ENCODE measurements around the gene RAB27A. TPM values are rescaled to one million over a fixed set of nuclear protein-coding genes. Genes with fewer than 3 reads are reported as not detected.

The RAB27A gene
- total RNA-seq, 1 experiment from 2014 or later = 4.7 TPM

- Mint-ChIP-seq H3K27ac (no peak overlapping the region), H3K27me3 (ENCODE audit: low read depth) (no peaks in the 10 kb centered on the region), H3K4me1 (peaks cover 4% of the 10 kb centered on the region; the same call in 1 of the 2 replicates), H3K9me3 (no peaks in the 10 kb centered on the region), H3K36me3 (no peaks in the 10 kb centered on the region), H3K4me3 (no peak overlapping the region)
- no peak for TF ChIP-seq CBFB (CRISPR knock-in tag; IDR thresholded peaks at IDR 0.05; ENCODE audit: low read depth)
- no peak for ATAC-seq
- ChIA-PET CTCF (interaction anchor here (0.7 kb wide), 1 partner anchor 171 kb away, joined by 4 read pairs; the partner anchor contains the start of genes CCPG1 and PIERCE2), POLR2A (no interaction called here)
- DNase-seq (ENCODE audit: low spot score) = no peak
Observed at GRCh38 chr15:55237219-55238130, 52.1 kb downstream of the RAB27A start.

- H3K27me3 Mint-ChIP-seq (ENCODE audit: low read depth) = no peaks in the 10 kb centered on the region
- no peak for DNase-seq (ENCODE audit: low spot score)
- H3K4me1 Mint-ChIP-seq = peaks cover 4% of the 10 kb centered on the region
- H3K4me3 Mint-ChIP-seq = no peak overlapping the region
- CTCF ChIA-PET = no interaction called here
- ATAC-seq = no peak
- H3K27ac Mint-ChIP-seq = no peak overlapping the region
- POLR2A ChIA-PET = no interaction called here
- no peaks in the 10 kb centered on the region for H3K36me3 Mint-ChIP-seq
- TF ChIP-seq OVOL2 (CRISPR knock-in tag; IDR thresholded peaks at IDR 0.05; ENCODE audit: borderline replicate concordance) (no peak), SOX15 (CRISPR knock-in tag; IDR thresholded peaks at IDR 0.05) (no peak), TP53 (CRISPR knock-in tag; IDR thresholded peaks at IDR 0.05) (no peak), HMGA2 (CRISPR knock-in tag; IDR thresholded peaks at IDR 0.05) (no peak), ZNF532 (CRISPR knock-in tag; IDR thresholded peaks at IDR 0.05; ENCODE audit: borderline replicate concordance) (no peak), CTCF (IDR thresholded peaks at IDR 0.05) (no peak), GRHL2 (CRISPR knock-in tag; IDR thresholded peaks at IDR 0.05; ENCODE audit: insufficient replicate concordance, severe bottlenecking) (no peak), PREB (CRISPR knock-in tag; IDR thresholded peaks at IDR 0.05; ENCODE audit: borderline replicate concordance) (no peak), ATF6 (CRISPR knock-in tag; IDR thresholded peaks at IDR 0.05) (no peak), KAT7 (CRISPR knock-in tag; IDR thresholded peaks at IDR 0.05; ENCODE audit: borderline replicate concordance) (no peak), ZNF263 (CRISPR knock-in tag; IDR thresholded peaks at IDR 0.05; ENCODE audit: low read depth) (no peak), ZSCAN18 (CRISPR knock-in tag; IDR thresholded peaks at IDR 0.05) (no peak), NR3C1 (CRISPR knock-in tag; conservative IDR thresholded peaks at IDR 0.05; ENCODE audit: low read depth) (no peak), CBFB (CRISPR knock-in tag; IDR thresholded peaks at IDR 0.05; ENCODE audit: low read depth) (no peak), E2F5 (CRISPR knock-in tag; IDR thresholded peaks at IDR 0.05) (no peak), ZNF512 (CRISPR knock-in tag; IDR thresholded peaks at IDR 0.05; ENCODE audit: borderline replicate concordance) (no peak), NFE2L1 (CRISPR knock-in tag; IDR thresholded peaks at IDR 0.05) (no peak)
- H3K9me3 Mint-ChIP-seq = no peaks in the 10 kb centered on the region; the same call in 1 of the 2 replicates
Observed at GRCh38 chr15:55235546-55236036, 54.0 kb downstream of the RAB27A start.
